SK-N-SH (cell line): ENCODE results near the gene RABL6. TPM values are rescaled to one million over a fixed set of nuclear protein-coding genes. Genes with fewer than 3 reads are reported as not detected.

Source experiments
- CTCF ChIA-PET: fragments of 300-600, 350-600 bp; formaldehyde crosslinking; extraction: SDS; loops from one replicate; lab custom pipeline; 2021; lab: Yijun Ruan, JAX
- POLR2A ChIA-PET: fragments of 350-600 bp; sonication (Branson Sonifier 250); formaldehyde crosslinking; extraction: SDS; loops from one replicate; lab custom pipeline; 2020; ENCODE audit warnings: antibody characterized with exemption, inconsistent platforms; lab: Yijun Ruan, JAX
- DNase-seq: peaks from one replicate; pipeline ENCODE4 v3.0.0; 2012
- H2AFZ ChIP-seq: fragments of 200-600 bp; sonication (generic); 2 replicates; pipeline ENCODE4 v1.8.1; 2016; ENCODE audit warnings: antibody characterized with exemption, mild to moderate bottlenecking, low read depth
- H3F3A ChIP-seq: fragments of 200-600 bp; sonication (generic); replicated peaks from 2 replicates; pipeline ENCODE3; 2016; ENCODE audit warnings: antibody characterized with exemption, mild to moderate bottlenecking; ENCODE audit not compliant: insufficient read depth
- H3K27ac ChIP-seq, 2 experiments: fragments of 200-500 bp in 1 of 2; fragments of 200-600 bp in 1 of 2; sonication (Bioruptor generic) in 1 of 2; sonication (generic), shearing (Covaris generic) in 1 of 2; 2 replicates each; pipeline versions ENCODE4 v1.5.1 to v1.6.1; 2014 to 2016; ENCODE audit warnings: low read depth in 2 of 2, inconsistent platforms in 1 of 2, low read length in 1 of 2, mild to moderate bottlenecking in 1 of 2, mixed read lengths in 1 of 2
- H3K27me3 ChIP-seq: fragments of 200-600 bp; sonication (generic), shearing (Covaris generic); 2 replicates; pipeline ENCODE4 v1.6.1; 2016; ENCODE audit warnings: mixed run types; ENCODE audit not compliant: insufficient read depth
- H3K36me3 ChIP-seq, 2 experiments: fragments of 200-500 bp in 1 of 2; fragments of 200-600 bp in 1 of 2; sonication (Bioruptor generic) in 1 of 2; sonication (generic) in 1 of 2; replicated peaks in 1 of 2; 2 replicates each; pipeline versions ENCODE3 to v1.5.1; 2014 to 2016; ENCODE audit warnings: low read length in 1 of 2, mild to moderate bottlenecking in 1 of 2; ENCODE audit not compliant: insufficient read depth in 2 of 2, control insufficient read depth in 1 of 2
- H3K4me1 ChIP-seq, 2 experiments: fragments of 200-500 bp in 1 of 2; fragments of 200-600 bp in 1 of 2; sonication (Bioruptor generic) in 1 of 2; sonication (generic), shearing (Covaris generic) in 1 of 2; 2 replicates each; pipeline versions ENCODE4 v1.5.1 to v1.6.1; 2014 to 2016; ENCODE audit warnings: low read depth in 1 of 2, low read length in 1 of 2, mixed run types in 1 of 2; ENCODE audit not compliant: insufficient read depth in 2 of 2, control insufficient read depth in 1 of 2
- H3K4me2 ChIP-seq: fragments of 200-600 bp; sonication (generic), shearing (Covaris generic); 2 replicates; pipeline ENCODE4 v1.6.1; 2017; ENCODE audit warnings: mixed run types
- H3K4me3 ChIP-seq, 2 experiments: fragments of 200-500 bp in 1 of 2; fragments of 200-600 bp in 1 of 2; sonication (Bioruptor generic) in 1 of 2; sonication (generic), shearing (Covaris generic) in 1 of 2; 2 replicates each; pipeline versions ENCODE4 v1.5.1 to v1.8.1; 2014 to 2016; ENCODE audit warnings: low read depth in 2 of 2, inconsistent platforms in 1 of 2, low read length in 1 of 2, mild to moderate bottlenecking in 1 of 2, mixed read lengths in 1 of 2, moderate library complexity in 1 of 2
- H3K79me2 ChIP-seq: fragments of 200-600 bp; sonication (generic); 2 replicates; pipeline ENCODE4 v1.8.1; 2017; ENCODE audit warnings: mild to moderate bottlenecking; ENCODE audit not compliant: insufficient read depth
- H3K9ac ChIP-seq: fragments of 200-600 bp; sonication (generic); 2 replicates; pipeline ENCODE4 v1.6.1; 2017; ENCODE audit warnings: mixed run types
- H3K9me2 ChIP-seq: fragments of 200-600 bp; sonication (generic); 2 replicates; pipeline ENCODE4 v1.6.1; 2017; ENCODE audit warnings: mixed run types
- H3K9me3 ChIP-seq: fragments of 200-600 bp; sonication (generic); 2 replicates; pipeline ENCODE4 v1.6.1; 2017; ENCODE audit warnings: mixed run types, mild to moderate bottlenecking, moderate library complexity
- H4K20me1 ChIP-seq: fragments of 200-600 bp; sonication (generic); 2 replicates; pipeline ENCODE4 v1.6.1; 2017; ENCODE audit warnings: mild to moderate bottlenecking, mixed run types; ENCODE audit not compliant: insufficient read depth
- CHD2 ChIP-seq: fragments of 150-350 bp; IDR thresholded peaks from 2 replicates; pipeline ENCODE4 v1.6.1; 2018; ENCODE audit warnings: low read length; ENCODE audit not compliant: partially characterized antibody
- CTCF ChIP-seq: fragments of 200-600 bp; sonication (generic); IDR thresholded peaks from 2 replicates; pipeline ENCODE4 v1.6.1; 2017; ENCODE audit warnings: antibody characterized with exemption, mild to moderate bottlenecking, moderate library complexity
- EZH2phosphoT487 ChIP-seq: fragments of 200-600 bp; sonication (generic); IDR thresholded peaks from 2 replicates; pipeline ENCODE4 v1.6.1; 2017; ENCODE audit warnings: low read depth, mixed run types, mild to moderate bottlenecking, antibody characterized with exemption, moderate library complexity, borderline replicate concordance
- FOXJ3 ChIP-seq: sonication (generic); formaldehyde crosslinking; IDR thresholded peaks from 2 replicates; pipeline ENCODE4 v1.5.1; 2020; ENCODE audit warnings: mild to moderate bottlenecking, missing genetic modification reagents
- GABPA ChIP-seq: IDR thresholded peaks from 2 replicates; pipeline ENCODE4 v1.4.0; 2012; ENCODE audit warnings: low read depth, mild to moderate bottlenecking
- MAX ChIP-seq: IDR thresholded peaks from 2 replicates; pipeline ENCODE4 v1.4.0; 2012; ENCODE audit warnings: low read depth
- NFIC ChIP-seq: IDR thresholded peaks from 2 replicates; pipeline ENCODE4 v1.4.0; 2012; ENCODE audit warnings: borderline replicate concordance
- POLR2AphosphoS5 ChIP-seq: IDR thresholded peaks from 2 replicates; pipeline ENCODE4 v1.6.1; 2012; ENCODE audit warnings: low read depth, low read length
- RAD21 ChIP-seq: IDR thresholded peaks from 2 replicates; pipeline ENCODE4 v1.6.1; 2012; ENCODE audit warnings: mild to moderate bottlenecking, low read length
- RCOR1 ChIP-seq: fragments of 150-350 bp; IDR thresholded peaks from 2 replicates; pipeline ENCODE4 v1.6.1; 2017; ENCODE audit warnings: antibody characterized with exemption, low read length
- REST ChIP-seq: IDR thresholded peaks from 2 replicates; pipeline ENCODE4 v1.6.1; 2012; ENCODE audit warnings: mild to moderate bottlenecking, low read depth, low read length, moderate library complexity
- RXRA ChIP-seq: IDR thresholded peaks from 2 replicates; pipeline ENCODE4 v1.4.0; 2012; ENCODE audit warnings: low read depth, mild to moderate bottlenecking, borderline replicate concordance
- SIN3A ChIP-seq: IDR thresholded peaks from 2 replicates; pipeline ENCODE4 v1.6.1; 2012; ENCODE audit warnings: low read depth, mild to moderate bottlenecking, low read length, moderate library complexity, borderline replicate concordance
- SMC3 ChIP-seq: IDR thresholded peaks from 2 replicates; pipeline ENCODE4 v1.6.1; 2012; ENCODE audit warnings: low read depth, low read length, improper control_type of control experiment
- TAF1 ChIP-seq: IDR thresholded peaks from 2 replicates; pipeline ENCODE4 v1.6.1; 2012; ENCODE audit warnings: low read depth, mild to moderate bottlenecking, low read length, moderate library complexity, borderline replicate concordance
- TEAD4 ChIP-seq: IDR thresholded peaks from 2 replicates; pipeline ENCODE4 v1.4.0; 2012; ENCODE audit warnings: mild to moderate bottlenecking, borderline replicate concordance; ENCODE audit not compliant: insufficient read depth
- USF1 ChIP-seq: IDR thresholded peaks from 2 replicates; pipeline ENCODE4 v1.4.0; 2012; ENCODE audit warnings: low read depth, borderline replicate concordance
- USF2 ChIP-seq: fragments of 150-350 bp; IDR thresholded peaks from 2 replicates; pipeline ENCODE4 v1.6.1; 2017; ENCODE audit warnings: antibody characterized with exemption, low read length, low read depth, borderline replicate concordance
- WGBS: methylation state at CpG from one replicate; pipeline ENCODE4 v1.1.6; 2017; ENCODE audit warnings: low lambda C conversion rate; 5-methylcytosine and 5-hydroxymethylcytosine counted together
- polyA plus RNA-seq, 3 experiments: library from polyadenylated mRNA; depleted of rRNA; stranded (reverse); fragments of >200 nt; gene quantifications; 2 replicates each; pipeline ENCODE4 v1.2.3, GENCODE V29; 2012

Gene RABL6
- polyA plus RNA-seq, 1 of the 3 experiments (the other 2 are of a cell fraction) = 43.6 TPM

- H3F3A ChIP-seq = no peaks in the 10 kb centered on the region
- H3K4me2 ChIP-seq = no peak overlapping the region
- peaks cover 0 to 16% of the 10 kb centered on the region in 2 experiments; a peak in 1 of 4 replicates for H3K4me1 ChIP-seq
- DNase-seq = no peak
- no peak for TF ChIP-seq CTCF
- no peak for TF ChIP-seq MAX
- TF ChIP-seq NFIC = no peak
- no peak for TF ChIP-seq SMC3
- no peak for TF ChIP-seq FOXJ3 (CRISPR knock-in tag)
- no peak for TF ChIP-seq EZH2phosphoT487
- no peak for TF ChIP-seq TEAD4
- TF ChIP-seq RAD21 = no peak
- TF ChIP-seq RXRA = no peak
- no peak for TF ChIP-seq USF2
- no peak for TF ChIP-seq SIN3A
- no peak for TF ChIP-seq REST
- no peak for TF ChIP-seq TAF1
- TF ChIP-seq USF1 = no peak
- TF ChIP-seq GABPA = no peak
- TF ChIP-seq RCOR1 = no peak
- TF ChIP-seq CHD2 = no peak
- TF ChIP-seq POLR2AphosphoS5 = no peak
- ChIA-PET CTCF (interaction anchor here (0.6 to 4.8 kb wide), 12 partner anchors 9 to 275 kb away, joined by 3 to 53 read pairs (median 4); partner anchors contain the start of genes CCDC183 and LCN6), POLR2A (no interaction called here)
- H3K9ac ChIP-seq = no peak overlapping the region
- H3K79me2 ChIP-seq = no peaks in the 10 kb centered on the region
- H3K27ac ChIP-seq = no peak overlapping the region
- no peaks in the 10 kb centered on the region for H3K9me2 ChIP-seq
- no peak overlapping the region for H2AFZ ChIP-seq
- WGBS = 95% methylated on average over 5 of the region's 25 CpGs
- no peaks in the 10 kb centered on the region for H3K36me3 ChIP-seq
- no peaks in the 10 kb centered on the region for H4K20me1 ChIP-seq
- H3K27me3 ChIP-seq = no peaks in the 10 kb centered on the region
- no peak overlapping the region; a peak in 1 of 4 replicates for H3K4me3 ChIP-seq
- no peaks in the 10 kb centered on the region for H3K9me3 ChIP-seq
Observed at GRCh38 chr9:136760424-136760823, 47.3 kb upstream of the RABL6 start.
